Mucosa of stomach (tissue), 1 donor: ENCODE measurements around the gene HRCT1.

Experiments used
- H3K27me3 ChIP-seq: one replicate; pipeline ENCODE4 v1.7.0; 2013; ENCODE audit warnings: mild to moderate bottlenecking, low read length; ENCODE audit not compliant: control insufficient read depth, insufficient read depth
- H3K36me3 ChIP-seq: one replicate; pipeline ENCODE4 v1.7.0; 2013; ENCODE audit warnings: low read length; ENCODE audit not compliant: control insufficient read depth, insufficient read depth
- H3K4me1 ChIP-seq: one replicate; pipeline ENCODE4 v1.7.0; 2013; ENCODE audit warnings: mild to moderate bottlenecking, low read length; ENCODE audit not compliant: control insufficient read depth, insufficient read depth
- H3K4me3 ChIP-seq: one replicate; pipeline ENCODE4 v1.7.0; 2013; ENCODE audit warnings: low read length
- H3K9ac ChIP-seq: one replicate; pipeline ENCODE4 v1.7.0; 2013; ENCODE audit warnings: mild to moderate bottlenecking, low read length, moderate library complexity
- H3K9me3 ChIP-seq: one replicate; pipeline ENCODE4 v1.7.0; 2013; ENCODE audit warnings: mild to moderate bottlenecking, low read length, moderate library complexity; ENCODE audit not compliant: control insufficient read depth
- donor health status: Pancreatic carcinoma.

HRCT1 gene

GRCh38 chr9:35899021-35899420, 7.0 kb upstream of the HRCT1 start:
- H3K36me3 ChIP-seq: no peaks in the 10 kb centered on the region
- H3K4me3 ChIP-seq: no peak overlapping the region
- H3K4me1 ChIP-seq: peaks cover 6% of the 10 kb centered on the region
- H3K9ac ChIP-seq: no peak overlapping the region
- no peaks in the 10 kb centered on the region for H3K27me3 ChIP-seq
- H3K9me3 ChIP-seq: no peaks in the 10 kb centered on the region

- Histone ChIP-seq H3K4me1 (peaks cover 42% of the 10 kb centered on the region), H3K9me3 (no peaks in the 10 kb centered on the region), H3K4me3 (no peak overlapping the region), H3K27me3 (no peaks in the 10 kb centered on the region), H3K9ac (no peak overlapping the region), H3K36me3 (no peaks in the 10 kb centered on the region)
These were observed 3.0 kb upstream of the HRCT1 start for GRCh38 chr9:35903049-35903448.

- no peaks in the 10 kb centered on the region for H3K9me3 ChIP-seq
- H3K27me3 ChIP-seq: no peaks in the 10 kb centered on the region
- H3K9ac ChIP-seq: no peak overlapping the region
- H3K36me3 ChIP-seq: no peaks in the 10 kb centered on the region
- peaks cover 55% of the 10 kb centered on the region for H3K4me1 ChIP-seq
- H3K4me3 ChIP-seq: no peak overlapping the region
These were observed 1.7 kb upstream of the HRCT1 start for GRCh38 chr9:35904338-35904737.

GRCh38 chr9:35905051-35905781, 786 bp upstream of the HRCT1 start:
- Histone ChIP-seq H3K36me3 (no peaks in the 10 kb centered on the region), H3K9me3 (no peaks in the 10 kb centered on the region), H3K4me1 (peaks cover 64% of the 10 kb centered on the region), H3K27me3 (no peaks in the 10 kb centered on the region), H3K9ac (no peak overlapping the region), H3K4me3 (no peak overlapping the region)

- H3K9me3 ChIP-seq: no peaks in the 10 kb centered on the region
- no peak overlapping the region for H3K4me3 ChIP-seq
- H3K4me1 ChIP-seq: peaks cover 73% of the 10 kb centered on the region
- no peaks in the 10 kb centered on the region for H3K27me3 ChIP-seq
- H3K36me3 ChIP-seq: no peaks in the 10 kb centered on the region
- H3K9ac ChIP-seq: peak overlapping the region; percentile 40
These were observed 1.1 kb downstream of the HRCT1 start for GRCh38 chr9:35906923-35907699.

GRCh38 chr9:35907711-35908503, 1.9 kb downstream of the HRCT1 start:
- Histone ChIP-seq H3K4me1 (peaks cover 73% of the 10 kb centered on the region), H3K9ac (peak overlapping the region; percentile 40), H3K4me3 (no peak overlapping the region), H3K36me3 (no peaks in the 10 kb centered on the region), H3K9me3 (no peaks in the 10 kb centered on the region), H3K27me3 (no peaks in the 10 kb centered on the region)

- no peak overlapping the region for H3K4me3 ChIP-seq
- no peak overlapping the region for H3K9ac ChIP-seq
- no peaks in the 10 kb centered on the region for H3K27me3 ChIP-seq
- peaks cover 66% of the 10 kb centered on the region for H3K4me1 ChIP-seq
- H3K36me3 ChIP-seq: no peaks in the 10 kb centered on the region
- H3K9me3 ChIP-seq: no peaks in the 10 kb centered on the region
These were observed 2.6 kb downstream of the HRCT1 start for GRCh38 chr9:35908504-35909125.

GRCh38 chr9:35909274-35909673, 3.3 kb downstream of the HRCT1 start, which contains the start of gene SPAAR:
Gene SPAAR, plus strand, starts transcription at chr9:35909490. Its CDS starts 974 bp downstream, at chr9:35910464.
- H3K9ac ChIP-seq: no peak within 1 kb of the TSS

GRCh38 chr9:35909687-35910612, 3.9 kb downstream of the HRCT1 start:
- Histone ChIP-seq H3K4me3 (no peak overlapping the region), H3K9ac (peak overlapping the region; percentile 4), H3K36me3 (no peaks in the 10 kb centered on the region), H3K9me3 (no peaks in the 10 kb centered on the region), H3K27me3 (no peaks in the 10 kb centered on the region), H3K4me1 (peaks cover 69% of the 10 kb centered on the region)

More at GRCh38 chr9:35909274-35909673, 3.3 kb downstream of the HRCT1 start, which contains the start of gene SPAAR:
- Histone ChIP-seq H3K4me3 (no peak within 1 kb of the TSS), H3K4me1 (peaks cover 68% of the 10 kb centered on the region), H3K9me3 (no peaks in the 10 kb centered on the region), H3K36me3 (no peaks in the 10 kb centered on the region), H3K27me3 (no peaks in the 10 kb centered on the region)

- Histone ChIP-seq H3K27me3 (no peaks in the 10 kb centered on the region), H3K4me3 (no peak overlapping the region), H3K9me3 (no peaks in the 10 kb centered on the region), H3K4me1 (peaks cover 62% of the 10 kb centered on the region), H3K9ac (peak overlapping the region; percentile 4), H3K36me3 (no peaks in the 10 kb centered on the region)
These were observed 4.8 kb downstream of the HRCT1 start for GRCh38 chr9:35910613-35911359.
